ENCODE data around the gene ZNF581. TPM values are rescaled to one million over a fixed set of nuclear protein-coding genes. Genes with fewer than 3 reads are reported as not detected.

ZNF581 gene
- total RNA-seq, 1 experiment from 2014 or later: 65.1 TPM

- H3K27me3 ChIP-seq (ENCODE audit: insufficient read depth, low read length): no peaks in the 10 kb centered on the region
- Mint-ChIP-seq H3K36me3 (ENCODE audit: insufficient read depth in 1 of 3, low read depth in 3 of 3) (peaks cover 7 to 44% (median 34%) of the 10 kb centered on the region in 3 experiments), H3K4me1 (peaks cover 14 to 16% of the 10 kb centered on the region in 2 experiments), H3K9me3 (peaks cover 0 to 3% of the 10 kb centered on the region in 2 experiments; a peak in 3 of 5 replicates), H3K27me3 (ENCODE audit: low read depth) (no peaks in the 10 kb centered on the region; the same call in 1 of the 2 replicates), H3K4me3 (peak overlapping the region in 1 of 2 experiments; percentile 60; a peak in 2 of 5 replicates), H3K27ac (peak overlapping the region in 1 of 3 experiments; percentile 75; a peak in 3 of 7 replicates)
- H4K20me1 ChIP-seq (ENCODE audit: control insufficient read depth, insufficient read depth, insufficient read length): peaks cover 5% of the 10 kb centered on the region
- H3K56ac ChIP-seq (ENCODE audit: insufficient read length, low read depth, low read length): no peak overlapping the region
- no peak overlapping the region for H2BK20ac ChIP-seq (ENCODE audit: low read depth, low read length, poor library complexity, severe bottlenecking)
- H3K79me1 ChIP-seq (ENCODE audit: insufficient read depth, low read depth, low read length, poor library complexity, severe bottlenecking): no peaks in the 10 kb centered on the region
- H2BK120ac ChIP-seq (ENCODE audit: low read depth, low read length, poor library complexity, severe bottlenecking): no peak overlapping the region
- no peak overlapping the region for H4K91ac ChIP-seq (ENCODE audit: insufficient read length, low read depth, low read length)
- H3K18ac ChIP-seq (ENCODE audit: insufficient read length, low read depth, low read length): no peak overlapping the region
- H4K8ac ChIP-seq (replicated peaks; ENCODE audit: insufficient read length, low read depth, low read length): no peak overlapping the region
- no peak overlapping the region for H4K5ac ChIP-seq (ENCODE audit: insufficient read length, low read depth, low read length)
- H2BK12ac ChIP-seq (ENCODE audit: insufficient read length, low read depth, low read length): no peak overlapping the region
- no peaks in the 10 kb centered on the region for H3K4me1 ChIP-seq (ENCODE audit: insufficient read depth, low read length)
- H3K14ac ChIP-seq (ENCODE audit: insufficient read depth, low read length): no peak overlapping the region; the same call in 1 of the 2 replicates
- H3K4me2 ChIP-seq (ENCODE audit: insufficient read depth, insufficient read length, low read length): no peak overlapping the region
- H3K4ac ChIP-seq (ENCODE audit: low read depth, low read length): no peak overlapping the region
- H3K23ac ChIP-seq (ENCODE audit: insufficient read length, low read depth, low read length): no peak overlapping the region
- H3K79me2 ChIP-seq (ENCODE audit: insufficient read depth, low read length): peaks cover 2% of the 10 kb centered on the region; the same call in 1 of the 2 replicates
- no peak for DNase-seq
- no CpG with 5 or more reads among the region's 17 CpGs for WGBS (ENCODE audit: extremely low coverage, insufficient read length, low lambda C conversion rate)
- H2AFZ ChIP-seq (ENCODE audit: low read length): no peak overlapping the region
- H3T11ph ChIP-seq (ENCODE audit: low read length): no peak overlapping the region
- no peak overlapping the region for H3K27ac ChIP-seq (ENCODE audit: insufficient read length, low read depth, low read length)
- no peak overlapping the region for H2AK5ac ChIP-seq (ENCODE audit: insufficient read length, low read length)
- no peak overlapping the region for H3K9ac ChIP-seq (ENCODE audit: extremely low read depth, insufficient read length, low read length)
- H2BK15ac ChIP-seq (ENCODE audit: low read depth, low read length): no peak overlapping the region
- no peaks in the 10 kb centered on the region for H3K9me3 ChIP-seq (ENCODE audit: control insufficient read depth, low read depth, low read length)
- H2BK5ac ChIP-seq (ENCODE audit: insufficient read length, low read length): no peak overlapping the region
- peaks cover 25% of the 10 kb centered on the region for H3K23me2 ChIP-seq (ENCODE audit: insufficient read length, low read depth, low read length, poor library complexity, severe bottlenecking)
- TF ChIP-seq CTCF (conservative IDR thresholded peaks at IDR 0.05): no peak
Measured at GRCh38 chr19:55650602-55651230, 7.3 kb downstream of the ZNF581 start.

Measured in H9 (cell line).